Activated T-cell treated with anti-CD3 and anti-CD28 coated beads for 1 hour (primary cell): ENCODE data around the gene CHD1.

Source experiments
- DNase-seq: peaks from one replicate; pipeline ENCODE4 v3.0.0-alpha.2; 2020; ENCODE audit warnings: low read depth

Gene CHD1

GRCh38 chr5:98807806-98808205, 121.0 kb downstream of the CHD1 start:
- no peak for DNase-seq

DNA sequence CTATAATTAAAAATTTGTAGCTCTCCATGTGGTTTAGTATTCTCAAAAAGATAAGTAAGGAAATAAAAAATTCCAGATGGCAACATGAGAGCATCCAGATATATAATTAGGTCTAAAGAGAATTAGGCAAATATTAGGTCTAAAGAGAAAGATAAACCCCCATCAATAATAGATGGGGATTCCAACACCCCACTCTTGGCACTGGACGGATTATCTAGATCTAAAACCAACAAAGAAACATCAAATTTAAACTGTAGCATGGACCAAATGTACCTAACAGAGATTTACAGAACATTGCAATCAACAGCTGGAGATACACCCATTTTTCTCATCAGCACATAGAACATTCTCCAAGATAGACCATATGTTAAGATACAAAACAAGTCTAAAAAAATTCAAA, 123.7 kb downstream of the CHD1 start:
- no peak for DNase-seq

DNA sequence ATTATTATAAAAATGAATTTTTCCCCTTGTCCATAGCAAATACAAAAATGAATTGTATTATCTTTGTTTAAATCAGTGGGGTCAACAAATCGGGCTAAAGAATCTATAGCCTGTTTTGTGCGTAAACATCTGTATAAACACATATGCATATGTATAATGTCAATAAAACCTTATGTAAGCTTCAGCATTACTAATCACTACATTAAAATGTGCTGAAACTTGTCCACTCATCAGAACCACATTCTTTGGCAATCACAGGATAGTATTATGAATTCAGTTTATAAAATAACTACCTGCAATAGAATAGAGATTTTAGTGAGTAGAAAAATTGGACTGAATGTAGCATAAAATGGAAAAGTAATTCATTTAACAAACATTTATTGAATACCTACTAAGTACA, 124.7 kb downstream of the CHD1 start:
- no peak for DNase-seq
